ENCODE results near the gene MET.

MET gene

GRCh38 chr7:116674508-116675173, 2.6 kb downstream of the MET start (continued):
- TF ChIP-seq ZBTB8A (tag by site-specific recombination; IDR thresholded peaks at IDR 0.05) (peak; percentile 55), ZNF600 (tag by site-specific recombination; IDR thresholded peaks at IDR 0.05) (peak; percentile 77), HOXC10 (CRISPR knock-in tag; IDR thresholded peaks at IDR 0.05) (no peak), ZNF302 (tag by site-specific recombination; IDR thresholded peaks at IDR 0.05; ENCODE audit: low read depth) (no peak), ZEB2 (tag by site-specific recombination; IDR thresholded peaks at IDR 0.05) (peak; percentile 57; the same call in 1 of the 2 replicates), PATZ1 (tag by site-specific recombination; IDR thresholded peaks at IDR 0.05) (0 out of 2 replicates have a peak, but pooled peaks have one; percentile 18), PRDM1 (tag by site-specific recombination; IDR thresholded peaks at IDR 0.05) (peak; percentile 71; the same call in 1 of the 2 replicates), SALL2 (tag by site-specific recombination; IDR thresholded peaks at IDR 0.05; ENCODE audit: borderline replicate concordance) (no peak), PRDM10 (tag by site-specific recombination; IDR thresholded peaks at IDR 0.05) (peak; percentile 87), ZBTB21 (tag by site-specific recombination; IDR thresholded peaks at IDR 0.05) (no peak), KLF10 (tag by site-specific recombination; IDR thresholded peaks at IDR 0.05) (0 out of 2 replicates have a peak, but pooled peaks have one; percentile 3), MZF1 (tag by site-specific recombination; IDR thresholded peaks at IDR 0.05; ENCODE audit: borderline replicate concordance) (peak; percentile 56; the same call in 1 of the 2 replicates)

- ChIA-PET CTCF (interaction anchor here (0.6 to 1.2 kb wide), 4 partner anchors 95 to 132 kb away, joined by 3 to 6 read pairs (median 5); no protein-coding TSS in a partner anchor), POLR2A (no interaction called here)
- Histone ChIP-seq H3K27ac (ENCODE audit: extremely low read depth, low read depth, low read length) (no peak overlapping the region), H3K4me3 (ENCODE audit: low read depth, low read length) (no peak overlapping the region), H3K4me1 (ENCODE audit: control insufficient read depth, insufficient read depth, low read length) (peaks cover 18% of the 10 kb centered on the region; the same call in 1 of the 2 replicates), H3K36me3 (ENCODE audit: control insufficient read depth in 2 of 2, insufficient read depth in 1 of 2, low read length in 2 of 2) (no peaks in the 10 kb centered on the region), H3K9me3 (ENCODE audit: control insufficient read depth, insufficient read depth, low read depth, low read length) (no peaks in the 10 kb centered on the region)
- TF ChIP-seq ZNF157 (tag by site-specific recombination; IDR thresholded peaks at IDR 0.05) (no peak), ZNF132 (tag by site-specific recombination; IDR thresholded peaks at IDR 0.05; ENCODE audit: borderline replicate concordance) (no peak), ZNF473 (tag by site-specific recombination; IDR thresholded peaks at IDR 0.05) (no peak), BCL11A (tag by site-specific recombination; IDR thresholded peaks at IDR 0.05; ENCODE audit: low read depth) (no peak), FEZF1 (tag by site-specific recombination; IDR thresholded peaks at IDR 0.05) (peak; percentile 78), PRDM6 (tag by site-specific recombination; IDR thresholded peaks at IDR 0.05) (peak; percentile 98), SCRT1 (tag by site-specific recombination; IDR thresholded peaks at IDR 0.05; ENCODE audit: borderline replicate concordance) (no peak), ZNF692 (tag by site-specific recombination; IDR thresholded peaks at IDR 0.05) (0 out of 2 replicates have a peak, but pooled peaks have one; percentile 10), KLF10 (tag by site-specific recombination; IDR thresholded peaks at IDR 0.05) (peak; percentile 57), WT1 (tag by site-specific recombination; IDR thresholded peaks at IDR 0.05) (peak; percentile 70), BCL11B (tag by site-specific recombination; IDR thresholded peaks at IDR 0.05; ENCODE audit: low read depth) (0 out of 2 replicates have a peak, but pooled peaks have one; percentile 43), OVOL3 (tag by site-specific recombination; IDR thresholded peaks at IDR 0.05) (0 out of 2 replicates have a peak, but pooled peaks have one; percentile 33), ZNF280C (tag by site-specific recombination; IDR thresholded peaks at IDR 0.05) (no peak), GFI1B (tag by site-specific recombination; IDR thresholded peaks at IDR 0.05) (peak; percentile 53; the same call in 1 of the 2 replicates)
These were observed 3.9 kb downstream of the MET start for GRCh38 chr7:116675812-116676355.

Measured in HEK293 (cell line).